WTC11 (cell line): ENCODE results near the gene DGLUCY.
"Not testable (repeated sequence)": the region's sequence is repeated elsewhere in the genome, so short reads cannot be mapped to it uniquely, and the experiment has no call there.

Experiments used
- ATF1 ChIP-seq: sonication (generic); formaldehyde crosslinking; IDR thresholded peaks from 2 replicates; pipeline ENCODE4 v1.8.1; 2023; ENCODE audit warnings: mild to moderate bottlenecking, moderate library complexity, missing genetic modification reagents
- CREM ChIP-seq: sonication (generic); formaldehyde crosslinking; IDR thresholded peaks from 2 replicates; pipeline ENCODE4 v1.8.1; 2022; ENCODE audit warnings: mild to moderate bottlenecking, missing genetic modification reagents, moderate library complexity
- ESRRA ChIP-seq: sonication (generic); formaldehyde crosslinking; IDR thresholded peaks from 2 replicates; pipeline ENCODE4 v1.8.1; 2022; ENCODE audit warnings: mild to moderate bottlenecking, missing genetic modification reagents, borderline replicate concordance
- TEAD4 ChIP-seq: sonication (generic); formaldehyde crosslinking; IDR thresholded peaks from 2 replicates; pipeline ENCODE4 v1.8.0; 2022; ENCODE audit warnings: mild to moderate bottlenecking, missing genetic modification reagents
- ZNF396 ChIP-seq: fragments of 250-450 bp; sonication (Bioruptor Pico); IDR thresholded peaks from 2 replicates; pipeline ENCODE4 v1.8.0; 2021; ENCODE audit warnings: mild to moderate bottlenecking, moderate library complexity, borderline replicate concordance
- TF ChIP-seq, protein P1 (sequence below): fragments of 200-600 bp; IDR thresholded peaks from 2 replicates; pipeline ENCODE4 v1.8.0; 2022; ENCODE audit warnings: antibody characterized with exemption
- TF ChIP-seq, protein P2 (sequence below): sonication (generic); formaldehyde crosslinking; IDR thresholded peaks from 2 replicates; pipeline ENCODE4 v1.8.1; 2023; ENCODE audit warnings: mild to moderate bottlenecking, moderate library complexity, missing genetic modification reagents
- TF ChIP-seq, protein P3 (sequence below): sonication (generic); formaldehyde crosslinking; IDR thresholded peaks from 2 replicates; pipeline ENCODE4 v1.8.0; 2022; ENCODE audit warnings: missing genetic modification reagents
- TF ChIP-seq, protein P4 (sequence below): sonication (generic); formaldehyde crosslinking; IDR thresholded peaks from 2 replicates; pipeline ENCODE4 v1.8.1; 2022; ENCODE audit warnings: mild to moderate bottlenecking, moderate library complexity, missing genetic modification reagents
- TF ChIP-seq, protein P5 (sequence below): sonication (generic); formaldehyde crosslinking; IDR thresholded peaks from 2 replicates; pipeline ENCODE4 v1.8.1; 2023; ENCODE audit warnings: mild to moderate bottlenecking, missing genetic modification reagents, moderate library complexity
- TF ChIP-seq, protein P6 (sequence below): sonication (generic); formaldehyde crosslinking; IDR thresholded peaks from 2 replicates; pipeline ENCODE4 v1.8.0; 2022; ENCODE audit warnings: mild to moderate bottlenecking, missing genetic modification reagents
- TF ChIP-seq, protein P7 (sequence below): sonication (generic); formaldehyde crosslinking; IDR thresholded peaks from 2 replicates; pipeline ENCODE4 v1.8.1; 2023; ENCODE audit warnings: mild to moderate bottlenecking, missing genetic modification reagents, borderline replicate concordance
- TF ChIP-seq, protein P8 (sequence below): sonication (generic); formaldehyde crosslinking; IDR thresholded peaks from 2 replicates; pipeline ENCODE4 v1.8.1; 2023; ENCODE audit warnings: mild to moderate bottlenecking, missing genetic modification reagents
- TF ChIP-seq, protein P9 (sequence below): sonication (generic); formaldehyde crosslinking; IDR thresholded peaks from 2 replicates; pipeline ENCODE4 v1.8.0; 2022; ENCODE audit warnings: mild to moderate bottlenecking, missing genetic modification reagents

DNA sequence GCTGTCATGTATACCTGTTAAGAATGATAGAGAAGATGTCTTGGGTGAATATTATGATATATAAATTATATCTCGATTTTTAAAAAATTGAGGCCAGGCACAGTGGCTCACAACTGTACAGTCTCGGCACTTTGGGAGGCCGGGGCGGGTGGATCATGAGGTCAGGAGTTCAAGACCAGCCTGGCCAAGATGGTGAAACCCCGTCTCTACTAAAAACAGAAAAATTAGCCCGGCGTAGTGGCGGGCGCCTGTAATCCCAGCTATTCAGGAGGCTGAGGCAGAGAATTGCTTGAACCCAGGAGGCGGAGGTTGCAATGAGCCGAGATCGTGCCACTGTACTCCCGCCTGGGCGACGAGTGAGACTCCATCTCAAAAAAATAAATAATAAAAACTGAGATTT lies 152.4 kb downstream of the DGLUCY start:
- TF ChIP-seq, protein P1, sequence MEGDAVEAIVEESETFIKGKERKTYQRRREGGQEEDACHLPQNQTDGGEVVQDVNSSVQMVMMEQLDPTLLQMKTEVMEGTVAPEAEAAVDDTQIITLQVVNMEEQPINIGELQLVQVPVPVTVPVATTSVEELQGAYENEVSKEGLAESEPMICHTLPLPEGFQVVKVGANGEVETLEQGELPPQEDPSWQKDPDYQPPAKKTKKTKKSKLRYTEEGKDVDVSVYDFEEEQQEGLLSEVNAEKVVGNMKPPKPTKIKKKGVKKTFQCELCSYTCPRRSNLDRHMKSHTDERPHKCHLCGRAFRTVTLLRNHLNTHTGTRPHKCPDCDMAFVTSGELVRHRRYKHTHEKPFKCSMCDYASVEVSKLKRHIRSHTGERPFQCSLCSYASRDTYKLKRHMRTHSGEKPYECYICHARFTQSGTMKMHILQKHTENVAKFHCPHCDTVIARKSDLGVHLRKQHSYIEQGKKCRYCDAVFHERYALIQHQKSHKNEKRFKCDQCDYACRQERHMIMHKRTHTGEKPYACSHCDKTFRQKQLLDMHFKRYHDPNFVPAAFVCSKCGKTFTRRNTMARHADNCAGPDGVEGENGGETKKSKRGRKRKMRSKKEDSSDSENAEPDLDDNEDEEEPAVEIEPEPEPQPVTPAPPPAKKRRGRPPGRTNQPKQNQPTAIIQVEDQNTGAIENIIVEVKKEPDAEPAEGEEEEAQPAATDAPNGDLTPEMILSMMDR = not testable (repeated sequence)
- TF ChIP-seq, protein P2, sequence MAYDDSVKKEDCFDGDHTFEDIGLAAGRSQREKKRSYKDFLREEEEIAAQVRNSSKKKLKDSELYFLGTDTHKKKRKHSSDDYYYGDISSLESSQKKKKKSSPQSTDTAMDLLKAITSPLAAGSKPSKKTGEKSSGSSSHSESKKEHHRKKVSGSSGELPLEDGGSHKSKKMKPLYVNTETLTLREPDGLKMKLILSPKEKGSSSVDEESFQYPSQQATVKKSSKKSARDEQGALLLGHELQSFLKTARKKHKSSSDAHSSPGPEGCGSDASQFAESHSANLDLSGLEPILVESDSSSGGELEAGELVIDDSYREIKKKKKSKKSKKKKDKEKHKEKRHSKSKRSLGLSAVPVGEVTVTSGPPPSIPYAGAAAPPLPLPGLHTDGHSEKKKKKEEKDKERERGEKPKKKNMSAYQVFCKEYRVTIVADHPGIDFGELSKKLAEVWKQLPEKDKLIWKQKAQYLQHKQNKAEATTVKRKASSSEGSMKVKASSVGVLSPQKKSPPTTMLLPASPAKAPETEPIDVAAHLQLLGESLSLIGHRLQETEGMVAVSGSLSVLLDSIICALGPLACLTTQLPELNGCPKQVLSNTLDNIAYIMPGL (CRISPR knock-in tag) = not testable (repeated sequence)
- TF ChIP-seq ESRRA, CREM, TEAD4, ATF1, ZNF396 (CRISPR knock-in tag): not testable (repeated sequence)
- TF ChIP-seq, protein P3, sequence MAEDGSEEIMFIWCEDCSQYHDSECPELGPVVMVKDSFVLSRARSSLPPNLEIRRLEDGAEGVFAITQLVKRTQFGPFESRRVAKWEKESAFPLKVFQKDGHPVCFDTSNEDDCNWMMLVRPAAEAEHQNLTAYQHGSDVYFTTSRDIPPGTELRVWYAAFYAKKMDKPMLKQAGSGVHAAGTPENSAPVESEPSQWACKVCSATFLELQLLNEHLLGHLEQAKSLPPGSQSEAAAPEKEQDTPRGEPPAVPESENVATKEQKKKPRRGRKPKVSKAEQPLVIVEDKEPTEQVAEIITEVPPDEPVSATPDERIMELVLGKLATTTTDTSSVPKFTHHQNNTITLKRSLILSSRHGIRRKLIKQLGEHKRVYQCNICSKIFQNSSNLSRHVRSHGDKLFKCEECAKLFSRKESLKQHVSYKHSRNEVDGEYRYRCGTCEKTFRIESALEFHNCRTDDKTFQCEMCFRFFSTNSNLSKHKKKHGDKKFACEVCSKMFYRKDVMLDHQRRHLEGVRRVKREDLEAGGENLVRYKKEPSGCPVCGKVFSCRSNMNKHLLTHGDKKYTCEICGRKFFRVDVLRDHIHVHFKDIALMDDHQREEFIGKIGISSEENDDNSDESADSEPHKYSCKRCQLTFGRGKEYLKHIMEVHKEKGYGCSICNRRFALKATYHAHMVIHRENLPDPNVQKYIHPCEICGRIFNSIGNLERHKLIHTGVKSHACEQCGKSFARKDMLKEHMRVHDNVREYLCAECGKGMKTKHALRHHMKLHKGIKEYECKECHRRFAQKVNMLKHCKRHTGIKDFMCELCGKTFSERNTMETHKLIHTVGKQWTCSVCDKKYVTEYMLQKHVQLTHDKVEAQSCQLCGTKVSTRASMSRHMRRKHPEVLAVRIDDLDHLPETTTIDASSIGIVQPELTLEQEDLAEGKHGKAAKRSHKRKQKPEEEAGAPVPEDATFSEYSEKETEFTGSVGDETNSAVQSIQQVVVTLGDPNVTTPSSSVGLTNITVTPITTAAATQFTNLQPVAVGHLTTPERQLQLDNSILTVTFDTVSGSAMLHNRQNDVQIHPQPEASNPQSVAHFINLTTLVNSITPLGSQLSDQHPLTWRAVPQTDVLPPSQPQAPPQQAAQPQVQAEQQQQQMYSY (CRISPR knock-in tag) = not testable (repeated sequence)
- TF ChIP-seq, protein P4, sequence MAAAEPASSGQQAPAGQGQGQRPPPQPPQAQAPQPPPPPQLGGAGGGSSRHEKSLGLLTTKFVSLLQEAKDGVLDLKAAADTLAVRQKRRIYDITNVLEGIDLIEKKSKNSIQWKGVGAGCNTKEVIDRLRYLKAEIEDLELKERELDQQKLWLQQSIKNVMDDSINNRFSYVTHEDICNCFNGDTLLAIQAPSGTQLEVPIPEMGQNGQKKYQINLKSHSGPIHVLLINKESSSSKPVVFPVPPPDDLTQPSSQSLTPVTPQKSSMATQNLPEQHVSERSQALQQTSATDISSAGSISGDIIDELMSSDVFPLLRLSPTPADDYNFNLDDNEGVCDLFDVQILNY (CRISPR knock-in tag) = not testable (repeated sequence)
- TF ChIP-seq, protein P5, sequence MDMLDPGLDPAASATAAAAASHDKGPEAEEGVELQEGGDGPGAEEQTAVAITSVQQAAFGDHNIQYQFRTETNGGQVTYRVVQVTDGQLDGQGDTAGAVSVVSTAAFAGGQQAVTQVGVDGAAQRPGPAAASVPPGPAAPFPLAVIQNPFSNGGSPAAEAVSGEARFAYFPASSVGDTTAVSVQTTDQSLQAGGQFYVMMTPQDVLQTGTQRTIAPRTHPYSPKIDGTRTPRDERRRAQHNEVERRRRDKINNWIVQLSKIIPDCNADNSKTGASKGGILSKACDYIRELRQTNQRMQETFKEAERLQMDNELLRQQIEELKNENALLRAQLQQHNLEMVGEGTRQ (CRISPR knock-in tag) = not testable (repeated sequence)
- TF ChIP-seq, protein P6, sequence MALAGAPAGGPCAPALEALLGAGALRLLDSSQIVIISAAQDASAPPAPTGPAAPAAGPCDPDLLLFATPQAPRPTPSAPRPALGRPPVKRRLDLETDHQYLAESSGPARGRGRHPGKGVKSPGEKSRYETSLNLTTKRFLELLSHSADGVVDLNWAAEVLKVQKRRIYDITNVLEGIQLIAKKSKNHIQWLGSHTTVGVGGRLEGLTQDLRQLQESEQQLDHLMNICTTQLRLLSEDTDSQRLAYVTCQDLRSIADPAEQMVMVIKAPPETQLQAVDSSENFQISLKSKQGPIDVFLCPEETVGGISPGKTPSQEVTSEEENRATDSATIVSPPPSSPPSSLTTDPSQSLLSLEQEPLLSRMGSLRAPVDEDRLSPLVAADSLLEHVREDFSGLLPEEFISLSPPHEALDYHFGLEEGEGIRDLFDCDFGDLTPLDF (CRISPR knock-in tag) = not testable (repeated sequence)
- TF ChIP-seq, protein P7, sequence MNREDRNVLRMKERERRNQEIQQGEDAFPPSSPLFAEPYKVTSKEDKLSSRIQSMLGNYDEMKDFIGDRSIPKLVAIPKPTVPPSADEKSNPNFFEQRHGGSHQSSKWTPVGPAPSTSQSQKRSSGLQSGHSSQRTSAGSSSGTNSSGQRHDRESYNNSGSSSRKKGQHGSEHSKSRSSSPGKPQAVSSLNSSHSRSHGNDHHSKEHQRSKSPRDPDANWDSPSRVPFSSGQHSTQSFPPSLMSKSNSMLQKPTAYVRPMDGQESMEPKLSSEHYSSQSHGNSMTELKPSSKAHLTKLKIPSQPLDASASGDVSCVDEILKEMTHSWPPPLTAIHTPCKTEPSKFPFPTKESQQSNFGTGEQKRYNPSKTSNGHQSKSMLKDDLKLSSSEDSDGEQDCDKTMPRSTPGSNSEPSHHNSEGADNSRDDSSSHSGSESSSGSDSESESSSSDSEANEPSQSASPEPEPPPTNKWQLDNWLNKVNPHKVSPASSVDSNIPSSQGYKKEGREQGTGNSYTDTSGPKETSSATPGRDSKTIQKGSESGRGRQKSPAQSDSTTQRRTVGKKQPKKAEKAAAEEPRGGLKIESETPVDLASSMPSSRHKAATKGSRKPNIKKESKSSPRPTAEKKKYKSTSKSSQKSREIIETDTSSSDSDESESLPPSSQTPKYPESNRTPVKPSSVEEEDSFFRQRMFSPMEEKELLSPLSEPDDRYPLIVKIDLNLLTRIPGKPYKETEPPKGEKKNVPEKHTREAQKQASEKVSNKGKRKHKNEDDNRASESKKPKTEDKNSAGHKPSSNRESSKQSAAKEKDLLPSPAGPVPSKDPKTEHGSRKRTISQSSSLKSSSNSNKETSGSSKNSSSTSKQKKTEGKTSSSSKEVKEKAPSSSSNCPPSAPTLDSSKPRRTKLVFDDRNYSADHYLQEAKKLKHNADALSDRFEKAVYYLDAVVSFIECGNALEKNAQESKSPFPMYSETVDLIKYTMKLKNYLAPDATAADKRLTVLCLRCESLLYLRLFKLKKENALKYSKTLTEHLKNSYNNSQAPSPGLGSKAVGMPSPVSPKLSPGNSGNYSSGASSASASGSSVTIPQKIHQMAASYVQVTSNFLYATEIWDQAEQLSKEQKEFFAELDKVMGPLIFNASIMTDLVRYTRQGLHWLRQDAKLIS (CRISPR knock-in tag) = not testable (repeated sequence)
- TF ChIP-seq, protein P8, sequence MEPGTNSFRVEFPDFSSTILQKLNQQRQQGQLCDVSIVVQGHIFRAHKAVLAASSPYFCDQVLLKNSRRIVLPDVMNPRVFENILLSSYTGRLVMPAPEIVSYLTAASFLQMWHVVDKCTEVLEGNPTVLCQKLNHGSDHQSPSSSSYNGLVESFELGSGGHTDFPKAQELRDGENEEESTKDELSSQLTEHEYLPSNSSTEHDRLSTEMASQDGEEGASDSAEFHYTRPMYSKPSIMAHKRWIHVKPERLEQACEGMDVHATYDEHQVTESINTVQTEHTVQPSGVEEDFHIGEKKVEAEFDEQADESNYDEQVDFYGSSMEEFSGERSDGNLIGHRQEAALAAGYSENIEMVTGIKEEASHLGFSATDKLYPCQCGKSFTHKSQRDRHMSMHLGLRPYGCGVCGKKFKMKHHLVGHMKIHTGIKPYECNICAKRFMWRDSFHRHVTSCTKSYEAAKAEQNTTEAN (CRISPR knock-in tag) = not testable (repeated sequence)
- TF ChIP-seq, protein P9, sequence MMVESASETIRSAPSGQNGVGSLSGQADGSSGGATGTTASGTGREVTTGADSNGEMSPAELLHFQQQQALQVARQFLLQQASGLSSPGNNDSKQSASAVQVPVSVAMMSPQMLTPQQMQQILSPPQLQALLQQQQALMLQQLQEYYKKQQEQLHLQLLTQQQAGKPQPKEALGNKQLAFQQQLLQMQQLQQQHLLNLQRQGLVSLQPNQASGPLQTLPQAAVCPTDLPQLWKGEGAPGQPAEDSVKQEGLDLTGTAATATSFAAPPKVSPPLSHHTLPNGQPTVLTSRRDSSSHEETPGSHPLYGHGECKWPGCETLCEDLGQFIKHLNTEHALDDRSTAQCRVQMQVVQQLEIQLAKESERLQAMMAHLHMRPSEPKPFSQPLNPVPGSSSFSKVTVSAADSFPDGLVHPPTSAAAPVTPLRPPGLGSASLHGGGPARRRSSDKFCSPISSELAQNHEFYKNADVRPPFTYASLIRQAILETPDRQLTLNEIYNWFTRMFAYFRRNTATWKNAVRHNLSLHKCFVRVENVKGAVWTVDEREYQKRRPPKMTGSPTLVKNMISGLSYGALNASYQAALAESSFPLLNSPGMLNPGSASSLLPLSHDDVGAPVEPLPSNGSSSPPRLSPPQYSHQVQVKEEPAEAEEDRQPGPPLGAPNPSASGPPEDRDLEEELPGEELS (CRISPR knock-in tag) = not testable (repeated sequence)
